Measurements from ENCODE around the gene SBF2. TPM values are rescaled to one million over a fixed set of nuclear protein-coding genes. Genes with fewer than 3 reads are reported as not detected.
A peak's percentile ranks its signal among the peaks of the same experiment; 100 is the strongest.

Gene SBF2
- total and polyA plus RNA-seq, 9 of the 15 experiments (the other 6 are each of a cell fraction or from before 2014, with no cell fraction given): 0.80 to 9.5 (median 5.0) TPM

GRCh38 chr11:10322830-10323792 is 29.1 kb upstream of the SBF2 start (continued):
- TF ChIP-seq ATF7 (IDR thresholded peaks at IDR 0.05) (peak; percentile 52; the same call in 1 of the 2 replicates), NFE2L1 (tag; IDR thresholded peaks at IDR 0.05; ENCODE audit: borderline replicate concordance, low read depth) (no peak), CTBP1 (IDR thresholded peaks at IDR 0.05; ENCODE audit: borderline replicate concordance) (peak; percentile 51; the same call in 1 of the 2 replicates), KLF6 (CRISPR knock-in tag; IDR thresholded peaks at IDR 0.05; ENCODE audit: borderline replicate concordance) (no peak), DEAF1 (CRISPR knock-in tag; IDR thresholded peaks at IDR 0.05) (peak; percentile 60), NR2C2 (CRISPR knock-in tag; IDR thresholded peaks at IDR 0.05) (no peak), NR2C2 (tag; IDR thresholded peaks at IDR 0.05) (peak; percentile 85), JUND (IDR thresholded peaks at IDR 0.05; ENCODE audit: borderline replicate concordance, low read depth, low read length) (peak; percentile 94), JUND (tag; IDR thresholded peaks at IDR 0.05; ENCODE audit: borderline replicate concordance, low read depth, low read length) (peak; percentile 94; the same call in 2 of the 3 replicates), CXXC5 (CRISPR knock-in tag; IDR thresholded peaks at IDR 0.05) (peak; percentile 46; the same call in 1 of the 2 replicates), GATA2 (CRISPR knock-in tag; IDR thresholded peaks at IDR 0.05) (peak; percentile 91), REST (IDR thresholded peaks at IDR 0.05; ENCODE audit: borderline replicate concordance) (peak; percentile 74; the same call in 1 of the 2 replicates), REST (CRISPR knock-in tag; IDR thresholded peaks at IDR 0.05; ENCODE audit: low read depth) (no peak)
